Measurements from ENCODE around the gene TGFBR1.

DNA sequence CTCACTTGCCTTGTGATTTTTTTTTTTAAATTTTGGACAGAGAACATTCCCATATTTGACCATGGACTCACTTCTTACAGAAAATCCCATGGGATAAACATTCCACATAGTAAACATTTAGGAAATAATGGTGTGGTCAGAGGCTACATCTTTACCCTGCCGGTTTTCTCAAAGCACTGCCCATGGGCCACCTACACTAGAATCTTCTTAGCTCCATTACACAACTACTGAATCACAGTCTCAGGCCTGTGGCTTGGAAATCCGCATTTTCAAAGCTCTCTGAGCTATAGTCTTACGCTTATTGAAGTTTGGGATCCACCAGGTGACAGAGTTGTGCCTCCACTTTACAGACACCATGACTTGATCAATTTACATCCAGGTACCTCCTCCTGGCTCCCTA, 77.4 kb downstream of the TGFBR1 start:
- TF ChIP-seq CTCF (IDR thresholded peaks at IDR 0.05; ENCODE audit: borderline replicate concordance, extremely low read depth, low read length, poor library complexity, severe bottlenecking) (no peak), EZH2 (IDR thresholded peaks at IDR 0.05; ENCODE audit: borderline replicate concordance, low read depth, low read length, severe bottlenecking) (no peak)
